Upper lobe of right lung (tissue), 1 donor: Measurements from ENCODE around the gene PTPRR. TPM values are rescaled to one million over a fixed set of nuclear protein-coding genes. Genes with fewer than 3 reads are reported as not detected.

Experiments
- ATAC-seq: fragments of 200-7000 bp; cut with Tn5 transposase; one replicate; pipeline ENCODE4 v1.9.1; 2020; ENCODE audit warnings: mild to moderate bottlenecking, moderate library complexity
- DNase-seq: peaks from one replicate; pipeline ENCODE4 v3.0.0-alpha.2; 2020
- H3K27ac ChIP-seq: fragments of 200-600 bp; one replicate; pipeline ENCODE4 v1.8.0; 2022
- H3K27me3 ChIP-seq: fragments of 200-600 bp; one replicate; pipeline ENCODE4 v1.8.0; 2022; ENCODE audit warnings: mild to moderate bottlenecking
- H3K36me3 ChIP-seq: fragments of 200-600 bp; one replicate; pipeline ENCODE4 v1.8.0; 2022
- H3K4me1 ChIP-seq: fragments of 200-600 bp; one replicate; pipeline ENCODE4 v1.8.0; 2022
- H3K4me3 ChIP-seq: fragments of 200-600 bp; one replicate; pipeline ENCODE4 v1.8.0; 2022; ENCODE audit warnings: mild to moderate bottlenecking
- H3K9me3 ChIP-seq: fragments of 200-600 bp; one replicate; pipeline ENCODE4 v1.8.0; 2022
- CTCF ChIP-seq: fragments of 200-600 bp; IDR thresholded peaks from one replicate; pipeline ENCODE4 v1.8.0; 2022; ENCODE audit warnings: antibody characterized with exemption
- intact Hi-C: fragments of 100-400 bp; cut with DNase I; formaldehyde crosslinking; loops from one replicate; pipeline ENCODE4 v1.11.0; 2022
- total RNA-seq: library from RNA; stranded (reverse); fragmentation: NEBNext Ultra II Directional; extraction: Animal tissue kit (Norgen Biotek cat#: 25700); gene quantifications from one replicate; pipeline ENCODE4 v1.2.1, GENCODE V29; 2021
- donor health status: DM: no; HTN: yes; CAD: no; lungs with severe emphysema.

The PTPRR gene
- total RNA-seq, 1 donor from 2014 or later = 5.1 TPM

GRCh38 chr12:70948236-70948975 is 27.9 kb upstream of the PTPRR start:
- no peak for ATAC-seq
- Histone ChIP-seq H3K27ac (no peak overlapping the region), H3K27me3 (no peaks in the 10 kb centered on the region), H3K9me3 (no peaks in the 10 kb centered on the region), H3K36me3 (no peaks in the 10 kb centered on the region), H3K4me1 (no peaks in the 10 kb centered on the region), H3K4me3 (no peak overlapping the region)
- DNase-seq = no peak
- TF ChIP-seq CTCF = no peak
- intact Hi-C loops = no loop called here

GRCh38 chr12:70936203-70936813 is 15.8 kb upstream of the PTPRR start:
- Histone ChIP-seq H3K4me3 (no peak overlapping the region), H3K9me3 (no peaks in the 10 kb centered on the region), H3K36me3 (no peaks in the 10 kb centered on the region), H3K27me3 (peaks cover 11% of the 10 kb centered on the region), H3K4me1 (no peaks in the 10 kb centered on the region), H3K27ac (no peak overlapping the region)
- no peak for ATAC-seq
- TF ChIP-seq CTCF = no peak
- intact Hi-C loops = no loop called here
- no peak for DNase-seq

GRCh38 chr12:70933133-70933532 is 12.6 kb upstream of the PTPRR start:
- no peaks in the 10 kb centered on the region for H3K9me3 ChIP-seq
- H3K4me3 ChIP-seq = no peak overlapping the region
- DNase-seq (no peak), ATAC-seq (no peak)
- no peak for TF ChIP-seq CTCF
- H3K4me1 ChIP-seq = no peaks in the 10 kb centered on the region
- H3K27ac ChIP-seq = no peak overlapping the region
- H3K27me3 ChIP-seq = no peaks in the 10 kb centered on the region
- intact Hi-C loops = no loop called here
- H3K36me3 ChIP-seq = no peaks in the 10 kb centered on the region

GRCh38 chr12:70929029-70929428 is 8.5 kb upstream of the PTPRR start:
- intact Hi-C loops = no loop called here
- H3K27me3 ChIP-seq = no peaks in the 10 kb centered on the region
- DNase-seq = no peak
- no peak for TF ChIP-seq CTCF
- H3K4me3 ChIP-seq = no peak overlapping the region
- H3K27ac ChIP-seq = no peak overlapping the region
- no peaks in the 10 kb centered on the region for H3K36me3 ChIP-seq
- no peak for ATAC-seq
- no peaks in the 10 kb centered on the region for H3K9me3 ChIP-seq
- no peaks in the 10 kb centered on the region for H3K4me1 ChIP-seq

GRCh38 chr12:70928071-70928470 is 7.5 kb upstream of the PTPRR start:
- no peaks in the 10 kb centered on the region for H3K9me3 ChIP-seq
- intact Hi-C loops = no loop called here
- no peaks in the 10 kb centered on the region for H3K27me3 ChIP-seq
- H3K36me3 ChIP-seq = no peaks in the 10 kb centered on the region
- no peaks in the 10 kb centered on the region for H3K4me1 ChIP-seq
- ATAC-seq (no peak), DNase-seq (no peak)
- TF ChIP-seq CTCF = no peak
- H3K27ac ChIP-seq = no peak overlapping the region
- no peak overlapping the region for H3K4me3 ChIP-seq
